ENCODE data around the gene WDR47.
"Not testable (repeated sequence)": the region's sequence is repeated elsewhere in the genome, so short reads cannot be mapped to it uniquely, and the experiment has no call there.

The WDR47 gene

DNA sequence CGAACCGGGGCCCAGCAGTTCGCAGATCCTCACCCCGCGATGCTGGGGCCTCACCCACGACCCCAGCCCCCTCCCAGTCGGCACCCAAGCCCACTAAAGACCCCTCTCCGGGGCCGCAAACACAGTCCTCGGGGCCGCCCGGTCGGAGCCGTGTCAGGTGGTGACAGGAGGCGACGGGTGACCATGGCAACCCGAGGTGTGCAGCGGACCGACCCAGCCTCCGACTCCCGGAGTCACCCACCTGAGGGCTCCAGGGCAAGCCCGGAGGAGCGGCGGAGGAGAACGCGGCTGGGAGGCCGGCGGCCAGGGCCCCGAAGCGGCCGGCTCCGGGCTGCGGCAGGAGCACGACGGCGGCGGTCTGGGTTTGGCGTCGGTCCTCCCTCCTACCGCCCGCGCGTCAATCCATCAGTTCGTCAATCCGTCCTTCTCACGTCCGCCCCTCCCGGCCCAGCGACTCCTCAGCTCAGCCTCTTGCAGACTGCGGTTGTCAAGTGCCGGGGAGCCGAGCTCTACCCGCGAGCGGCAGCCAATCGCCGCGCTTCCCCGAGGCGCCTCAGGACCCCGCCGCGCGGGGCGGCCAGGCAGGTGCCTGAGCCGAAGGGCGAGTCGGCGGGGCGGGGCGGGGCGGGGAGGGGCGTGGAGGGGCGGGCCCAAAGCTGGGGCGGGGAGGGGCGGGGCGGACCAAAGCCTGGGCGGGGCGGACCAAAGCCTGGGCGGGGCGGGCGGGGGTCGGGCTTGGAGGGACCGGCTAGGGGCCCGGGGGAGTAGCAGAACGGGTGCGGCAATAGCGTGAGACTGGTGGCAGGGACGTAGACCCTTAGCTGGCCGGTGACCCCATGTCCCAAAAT lies at the start of gene WDR47:
WDR47 (minus strand) TSS at position 482 of the 848 bp plus-strand sequence. CDS start 18,590 bp downstream, outside the sequence.
- DNase-seq, result peak; percentile 94 to 96

DNA sequence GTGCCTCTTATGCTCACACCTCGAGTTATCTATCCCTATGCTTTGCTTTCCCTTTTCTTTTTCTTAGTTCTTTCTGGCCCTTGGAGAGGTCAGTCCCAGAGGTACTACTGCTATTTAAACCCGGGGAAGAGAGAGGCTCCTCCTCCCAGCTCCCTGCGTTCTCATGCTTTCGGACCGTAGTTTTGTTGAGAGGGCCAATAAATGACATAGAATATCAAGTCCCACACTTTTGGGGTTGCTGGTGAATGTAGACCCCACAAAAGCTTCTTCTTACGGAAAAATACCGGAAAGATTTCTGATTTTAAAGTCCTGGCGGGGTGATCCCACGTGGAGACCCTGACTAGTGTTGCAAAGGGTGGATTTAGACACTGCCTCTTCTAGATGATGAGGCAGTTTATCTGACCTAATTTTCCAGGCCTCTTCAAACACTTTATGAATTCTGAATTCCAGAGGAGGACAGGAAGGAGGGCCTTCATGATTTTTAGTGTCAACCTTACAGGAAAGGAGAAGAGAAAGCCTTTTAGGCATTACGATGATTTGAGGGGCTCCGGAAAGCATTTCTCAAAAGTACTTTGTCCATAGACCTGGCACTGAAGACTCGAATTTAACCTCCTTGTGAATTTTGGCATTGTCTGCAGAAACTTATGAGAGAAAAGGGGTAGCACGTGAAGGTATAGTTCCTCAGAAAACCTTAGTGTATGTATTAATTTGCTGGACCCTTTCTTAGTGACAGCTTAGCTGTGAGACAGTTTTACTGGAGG lies 49.4 kb upstream of the WDR47 start:
- no peak for DNase-seq

DNA sequence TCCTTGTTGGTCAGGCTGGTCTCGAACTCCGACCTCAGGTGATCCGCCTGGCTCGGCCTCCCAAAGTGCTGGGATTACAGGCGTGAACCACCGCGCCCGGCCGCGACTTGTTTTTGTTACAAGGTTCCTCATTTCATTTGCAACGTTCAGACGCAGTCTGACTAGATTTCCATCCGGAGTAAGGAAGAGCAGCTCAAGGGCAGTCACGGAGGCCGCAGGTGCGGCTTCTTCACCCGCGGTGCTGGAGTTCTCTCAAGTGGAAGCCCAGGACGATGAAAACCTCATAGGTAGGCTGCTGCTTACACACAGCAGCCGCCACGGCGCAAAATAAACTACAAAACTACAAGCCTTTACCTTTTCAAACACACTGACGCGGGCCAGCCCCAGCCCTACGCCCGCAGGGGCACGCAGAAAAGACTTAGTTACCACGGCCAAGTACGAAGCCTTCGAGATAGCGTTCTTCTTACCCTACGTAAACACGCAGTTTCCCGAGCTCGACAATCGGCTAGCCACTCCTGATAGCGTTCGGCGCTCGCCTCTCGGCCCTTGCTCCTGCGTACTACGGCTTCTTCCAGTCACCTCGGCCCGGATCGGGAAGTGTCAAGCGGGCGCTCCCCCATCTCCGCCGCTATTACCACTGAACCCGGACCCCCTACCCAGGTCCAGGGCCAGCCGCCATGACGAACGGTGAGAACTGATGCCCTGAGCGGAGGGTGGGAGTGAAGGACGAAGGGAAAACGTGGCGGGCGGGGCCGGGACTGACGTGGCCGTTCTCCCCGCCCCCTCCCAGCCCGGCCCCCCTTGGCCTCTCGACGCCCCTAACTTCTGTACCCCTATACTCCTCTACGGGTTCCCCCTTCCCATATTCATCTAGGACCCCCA lies 48.5 kb upstream of the WDR47 start, which contains the start of gene TMEM167B:
TMEM167B (plus strand) TSS at position 569 of the 882 bp plus-strand sequence; CDS start at position 678, 109 bp downstream.
- DNase-seq, result peak; percentile 86 to 90

GRCh38 chr1:109089242-109090015 lies 47.5 kb upstream of the WDR47 start:
- DNase-seq, result peak; percentile 52 to 61

DNA sequence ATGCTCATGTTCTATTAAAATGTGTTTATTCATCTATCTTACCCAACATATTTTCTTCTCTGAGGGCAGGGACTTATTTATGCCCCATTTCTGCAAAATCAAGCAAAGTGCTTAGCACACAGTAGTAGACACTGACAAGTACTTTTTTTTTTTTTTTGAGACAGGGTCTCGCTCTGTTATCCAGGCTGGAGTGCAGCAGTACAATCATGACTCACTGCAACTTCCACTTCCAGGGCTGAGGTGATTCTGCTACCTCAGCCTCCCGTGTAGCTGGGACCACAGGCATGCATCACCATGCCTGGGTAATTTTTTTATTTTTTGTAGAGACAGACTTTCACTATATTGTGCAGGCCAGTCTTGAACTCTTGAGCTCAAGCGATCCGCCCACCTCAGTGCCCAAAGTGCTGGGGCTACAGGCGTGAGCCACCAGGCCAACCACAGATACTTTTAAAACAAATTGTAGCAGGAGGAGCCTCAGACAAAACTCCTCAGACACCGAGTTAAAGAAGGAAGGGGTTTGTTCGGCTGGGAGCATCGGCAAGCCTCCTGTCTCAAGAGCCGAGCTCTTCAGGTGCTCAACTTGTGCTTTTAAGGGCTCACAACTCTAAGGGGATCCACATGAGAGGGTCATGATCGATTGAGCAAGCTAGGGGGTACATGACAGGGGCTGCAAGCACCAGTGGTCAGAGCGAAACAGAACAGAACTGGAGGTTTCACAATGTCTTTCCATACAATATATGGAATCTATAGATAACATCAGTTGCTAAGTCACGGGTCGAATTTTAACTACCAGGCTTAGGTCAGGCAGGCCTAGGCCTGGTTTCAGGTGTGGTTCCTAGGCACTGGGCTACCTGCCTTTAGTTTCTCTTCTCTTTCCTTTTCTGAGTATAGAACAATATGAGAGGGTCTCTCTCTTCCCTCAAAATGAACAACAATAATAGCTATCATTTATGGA lies 42.9 kb upstream of the WDR47 start:
- DNase-seq, result no peak

DNA sequence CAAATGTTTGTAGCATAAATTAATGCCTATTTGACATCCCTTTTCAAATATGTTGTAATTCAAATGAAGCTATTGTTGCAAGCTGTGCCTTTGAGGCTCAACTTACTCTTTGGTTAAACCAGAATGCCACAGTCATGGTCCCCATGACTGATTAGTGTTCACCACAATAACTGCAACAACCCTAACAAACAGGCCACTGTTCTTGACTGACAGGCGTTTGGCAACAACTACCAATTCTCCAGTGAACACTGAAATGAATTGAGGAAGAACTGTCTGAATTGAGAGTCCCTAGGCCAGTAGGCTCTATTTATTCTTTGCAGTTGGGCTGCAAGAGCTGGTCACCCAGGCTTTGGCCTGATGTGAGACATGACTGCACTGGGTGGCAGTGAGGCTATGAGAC lies 42.0 kb upstream of the WDR47 start:
- no peak for DNase-seq

GRCh38 chr1:109083501-109083900 lies 41.6 kb upstream of the WDR47 start:
- DNase-seq, result no peak

- DNase-seq, result no peak
Observed at GRCh38 chr1:109080441-109081082, 38.7 kb upstream of the WDR47 start.

DNA sequence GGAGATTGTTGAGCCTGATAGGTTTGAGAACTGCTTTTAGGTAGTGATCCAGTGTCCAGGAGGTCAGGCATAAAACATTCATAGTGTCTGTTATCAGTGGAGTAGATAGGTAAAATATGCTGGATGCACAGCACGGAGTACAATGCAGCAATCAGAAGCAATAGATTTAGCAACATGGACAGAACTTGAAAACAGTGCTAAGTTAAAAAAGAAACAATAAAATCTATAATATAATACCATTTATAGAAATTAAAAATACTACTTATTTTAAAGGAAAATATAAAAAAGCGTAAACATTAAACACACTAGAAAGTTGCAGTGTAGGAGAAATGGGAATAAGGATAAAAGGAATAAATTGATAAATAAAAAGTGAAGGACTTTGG lies 37.3 kb upstream of the WDR47 start:
- DNase-seq, result no peak

- no peak for DNase-seq
Observed at GRCh38 chr1:109078317-109078716, 36.4 kb upstream of the WDR47 start.

DNA sequence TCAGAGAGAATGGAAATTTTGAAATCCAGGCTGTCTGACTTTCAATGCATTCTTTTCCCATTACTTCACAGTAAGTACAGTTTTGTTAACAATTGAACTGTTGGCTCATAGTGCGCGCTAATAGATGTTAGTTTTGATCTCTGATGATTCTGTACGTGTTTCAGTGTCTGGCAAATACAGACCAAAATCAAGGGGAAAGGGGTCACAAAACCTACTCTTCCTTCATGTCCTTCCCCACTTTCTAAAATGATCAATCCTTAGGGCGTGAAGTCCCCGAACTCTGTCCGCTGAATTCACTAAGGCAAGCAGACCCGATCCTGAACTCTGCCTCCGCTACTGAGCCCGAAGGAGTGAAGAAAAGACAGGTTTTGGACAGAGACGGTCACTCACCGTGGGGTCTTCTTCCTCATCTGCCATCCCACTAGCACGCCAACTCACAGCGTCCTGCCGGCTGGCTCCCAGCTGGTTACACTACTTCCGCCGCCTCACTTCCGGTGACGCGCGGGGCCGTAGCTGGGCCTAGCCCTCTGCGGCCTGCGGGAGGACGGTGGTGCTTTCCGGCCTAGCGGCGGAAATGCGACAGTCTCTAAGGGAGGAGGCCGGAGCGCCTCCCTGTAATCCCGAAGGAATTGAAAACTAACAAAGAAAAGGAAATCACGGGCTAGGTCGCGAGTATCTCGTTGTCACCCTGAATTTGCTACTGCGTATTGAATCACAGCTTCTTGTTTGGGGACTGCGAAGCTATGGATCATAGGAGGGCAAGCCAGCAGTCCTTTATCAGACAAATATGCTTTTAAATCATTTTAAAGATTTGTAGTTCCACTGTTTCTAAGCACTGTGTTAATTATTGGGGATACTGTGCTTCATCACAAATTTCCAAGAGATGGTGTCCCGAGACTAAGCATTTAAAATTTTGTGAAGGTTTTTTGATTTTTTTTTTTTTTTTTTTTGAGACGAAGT lies 33.9 kb upstream of the WDR47 start, which contains the start of gene TAF13:
TAF13 (minus strand) TSS at position 473 of the 960 bp plus-strand sequence; CDS start at position 417, 56 bp downstream.
- DNase-seq, result peak; percentile 90 to 91

DNA sequence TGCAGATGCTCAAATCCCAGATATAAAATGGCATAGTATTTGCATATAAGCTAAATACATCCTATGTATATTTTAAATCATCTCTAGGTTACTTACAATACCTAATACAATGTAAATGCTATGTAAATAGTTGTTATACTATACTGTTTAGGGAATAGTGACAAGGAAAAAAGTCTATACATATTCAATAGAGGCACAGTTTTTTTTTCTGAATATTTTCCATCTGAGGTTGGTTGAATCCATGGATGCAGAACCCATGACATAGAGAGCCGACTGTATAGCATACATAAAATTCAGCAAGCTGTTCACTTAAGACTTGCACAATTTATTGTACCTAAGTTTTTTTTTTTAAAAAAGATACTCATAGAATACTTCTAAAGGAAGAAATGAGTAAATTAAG lies 27.4 kb upstream of the WDR47 start:
- DNase-seq, result no peak

DNA sequence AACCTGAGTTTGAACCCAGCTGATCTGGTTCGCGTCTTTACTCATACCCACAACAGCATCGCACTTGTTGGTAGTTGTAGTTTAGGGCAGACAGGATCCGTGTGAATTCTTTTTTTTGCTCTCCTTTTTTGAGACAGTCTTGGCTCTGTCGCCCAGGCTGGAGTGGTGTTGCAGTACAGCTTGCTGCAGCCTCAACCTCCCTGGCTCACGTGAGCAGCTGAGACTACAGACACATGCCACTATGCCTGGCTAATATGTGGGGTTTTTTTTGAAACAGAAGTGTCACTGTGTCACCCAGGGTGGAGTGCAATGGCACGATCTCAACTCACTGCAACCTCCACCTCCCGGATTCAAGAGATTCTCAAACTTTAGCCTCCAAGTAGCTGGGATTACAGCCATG lies 26.0 kb upstream of the WDR47 start:
- DNase-seq, result no peak

DNA sequence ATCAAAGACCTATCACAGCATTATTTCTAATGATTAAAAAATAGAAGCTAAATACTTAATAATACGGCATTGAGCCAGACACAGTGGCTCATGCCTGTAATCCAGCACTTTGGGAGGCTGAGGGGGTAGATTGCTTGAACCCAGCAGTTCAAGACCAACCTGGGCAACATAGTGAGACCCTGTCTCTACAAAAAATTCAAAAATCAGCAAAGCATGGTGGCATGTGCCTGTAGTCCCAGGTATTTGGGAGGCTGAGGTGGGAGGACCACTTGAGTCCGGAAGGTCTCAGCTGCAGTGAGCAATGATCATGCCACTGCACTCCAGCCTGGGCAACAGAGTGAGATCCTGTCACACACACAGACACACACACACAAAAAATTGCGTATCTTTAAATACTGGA lies 23.2 kb upstream of the WDR47 start:
- DNase-seq, result no peak

- no peak for DNase-seq
Observed at GRCh38 chr1:109061183-109061582, 19.3 kb upstream of the WDR47 start.

DNA sequence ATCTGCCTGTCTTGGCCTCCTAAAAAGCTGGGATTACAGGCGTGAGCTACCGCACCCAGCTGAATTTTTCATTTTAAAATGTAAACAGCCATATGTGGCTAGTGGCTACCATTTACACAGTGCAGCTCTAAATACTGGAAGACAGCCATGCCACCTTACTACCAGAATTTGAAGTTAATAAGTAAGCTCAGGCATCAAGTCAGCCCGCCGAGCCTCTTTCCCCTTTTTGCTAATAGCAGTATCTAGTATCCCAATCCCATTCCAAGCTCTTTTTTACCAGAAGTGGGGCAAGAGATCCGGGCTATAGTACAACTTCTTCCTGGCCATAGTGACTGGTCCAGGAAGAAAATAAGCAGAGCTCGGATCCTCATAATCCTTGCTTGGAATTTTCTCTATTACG lies 18.8 kb upstream of the WDR47 start:
- DNase-seq, result no peak

DNA sequence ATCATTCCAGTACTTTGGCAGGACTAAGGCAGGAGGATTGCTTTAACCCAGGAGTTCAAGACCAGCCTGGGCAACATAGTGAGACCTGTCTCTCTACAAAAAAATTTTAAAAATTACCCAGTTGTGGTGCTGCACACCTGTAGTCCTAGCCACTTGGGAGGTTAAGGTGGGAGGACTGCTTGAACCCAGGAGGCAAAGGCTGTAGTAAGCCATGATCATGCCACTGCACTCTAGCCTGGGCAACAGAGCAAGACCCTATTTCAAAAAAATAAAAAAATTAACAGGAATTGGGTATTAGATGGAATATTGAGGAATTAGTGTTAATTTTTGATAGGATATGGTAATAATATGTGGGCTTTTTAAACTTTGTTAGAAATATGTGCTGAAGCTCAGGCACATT lies 17.1 kb upstream of the WDR47 start:
- DNase-seq, result no peak

GRCh38 chr1:109056064-109056463 lies 14.2 kb upstream of the WDR47 start:
- DNase-seq, result no peak

GRCh38 chr1:109052145-109052544 lies 10.2 kb upstream of the WDR47 start:
- not testable (repeated sequence) for DNase-seq

Measured in activated CD4-positive, alpha-beta T cell treated with anti-CD3 and anti-CD28 coated beads, Interleukin-2, amount 50 U/mL, for 48 hours (primary cell).